Measurements from ENCODE around the gene TRPC1.

Gene TRPC1

DNA sequence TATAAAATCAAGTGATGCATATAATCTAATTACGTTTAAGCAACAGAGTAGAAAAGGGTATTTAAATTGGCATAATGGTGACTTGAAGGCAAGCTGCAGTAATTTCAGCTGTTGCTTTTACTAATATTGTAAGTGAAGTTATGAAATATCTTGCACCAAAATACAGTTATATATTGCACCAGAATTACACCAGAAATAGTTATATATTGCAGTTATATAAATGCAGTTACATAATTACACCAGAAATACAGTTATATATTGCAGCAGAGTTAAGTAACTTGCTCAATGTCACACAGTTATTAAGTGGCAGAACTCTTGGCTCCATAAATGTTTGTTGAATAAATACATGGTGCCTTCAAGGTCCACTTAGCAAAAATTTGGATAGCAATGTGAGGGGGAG, 113.7 kb downstream of the TRPC1 start:
- in situ Hi-C loops (cut with MboI; ENCODE audit: low sequenced_read_pairs), result loop anchor here (25.0 kb wide), 1 partner anchor 150 kb away; no protein-coding TSS in a partner anchor

DNA sequence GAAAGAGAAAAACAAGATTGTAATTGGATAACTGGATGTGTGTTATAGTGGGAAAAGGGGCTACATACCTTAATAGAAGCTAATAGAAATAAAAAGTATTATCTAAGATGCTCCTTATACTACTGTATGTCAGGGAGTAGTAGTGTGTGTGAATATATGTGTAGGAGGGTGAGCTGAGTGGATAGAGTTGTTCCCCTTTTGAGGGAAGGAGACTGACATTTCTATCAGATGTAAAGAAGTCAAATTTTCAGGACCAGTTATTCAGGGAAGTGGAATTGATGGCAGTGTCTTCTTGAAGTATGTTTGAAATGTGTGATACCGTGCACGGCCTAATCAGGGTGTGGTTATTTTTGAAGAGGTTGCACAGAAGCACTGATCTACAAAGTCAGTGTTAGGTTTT, 116.0 kb downstream of the TRPC1 start:
- in situ Hi-C loops (cut with MboI; ENCODE audit: low sequenced_read_pairs), result loop anchor here (25.0 kb wide), 1 partner anchor 147 kb away; no protein-coding TSS in a partner anchor

DNA sequence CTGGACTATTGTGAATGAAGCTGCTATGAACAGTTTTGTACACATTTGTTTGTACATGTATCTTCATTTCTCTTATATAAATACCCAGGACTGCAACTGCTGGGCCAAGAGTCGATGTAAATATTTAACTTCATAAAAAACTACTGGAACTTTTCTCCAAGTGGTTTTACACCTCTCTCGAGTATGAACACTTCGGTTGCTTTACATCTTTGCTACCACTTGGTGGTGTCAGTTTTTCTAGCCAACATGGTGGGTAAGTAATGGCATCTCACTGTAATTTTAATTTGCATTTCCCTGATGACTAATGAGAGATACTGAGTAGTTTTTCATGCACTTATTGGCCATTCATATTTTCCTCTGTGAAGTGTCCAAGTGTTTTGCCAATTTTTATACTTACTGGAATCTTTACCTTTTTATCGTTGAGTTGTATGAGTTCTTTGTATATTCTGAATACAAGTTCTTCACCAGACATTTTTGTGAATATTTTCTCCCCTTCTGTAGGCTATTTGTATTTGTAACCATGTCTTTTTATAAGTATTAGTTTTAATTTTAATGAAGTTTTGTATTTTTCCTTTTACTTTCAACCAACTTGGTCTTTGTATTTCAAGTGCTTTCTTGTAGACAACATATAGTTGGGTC, 120.6 kb downstream of the TRPC1 start:
- in situ Hi-C loops (cut with MboI; ENCODE audit: low sequenced_read_pairs), result loop anchor here (25.0 kb wide), 1 partner anchor 143 kb away; no protein-coding TSS in a partner anchor

DNA sequence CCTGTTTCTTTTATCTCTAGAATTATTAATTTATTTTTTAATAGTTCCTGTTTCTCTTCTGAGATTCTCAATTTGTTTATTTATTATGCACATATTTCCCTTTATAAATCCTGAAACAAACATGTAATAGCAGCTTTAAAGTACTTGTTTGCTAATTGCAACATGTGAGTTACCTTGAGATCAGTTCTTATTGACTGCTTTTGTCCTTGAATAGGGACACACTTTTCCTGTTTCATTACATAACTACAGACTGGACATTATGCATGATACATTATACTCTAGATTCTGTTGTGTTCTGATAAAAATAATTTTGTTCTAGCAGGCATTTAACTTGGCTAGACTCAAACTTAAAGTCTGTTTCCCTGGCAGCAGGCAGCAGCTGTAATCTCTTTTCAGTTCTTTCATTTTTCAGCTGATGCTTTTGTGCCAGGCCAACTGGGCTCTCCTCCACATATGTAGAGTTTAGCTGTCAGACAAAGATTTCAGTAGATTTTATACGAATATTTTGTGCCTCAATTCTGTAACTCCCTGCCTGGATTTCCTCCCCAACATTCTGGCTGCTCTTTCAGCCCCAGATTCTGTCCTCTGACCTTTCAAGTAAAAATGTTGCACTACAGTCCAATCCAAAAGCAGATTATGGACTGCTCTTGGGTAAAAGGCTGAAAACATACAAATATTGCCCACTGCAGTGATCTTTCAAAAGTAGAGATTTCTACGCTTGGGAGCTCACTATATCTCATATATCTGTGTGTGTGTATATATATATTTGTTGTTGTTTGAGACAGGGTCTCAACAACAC, 123.1 kb downstream of the TRPC1 start:
- in situ Hi-C loops (cut with MboI; ENCODE audit: low sequenced_read_pairs), result loop anchor here (25.0 kb wide), 1 partner anchor 140 kb away; no protein-coding TSS in a partner anchor

DNA sequence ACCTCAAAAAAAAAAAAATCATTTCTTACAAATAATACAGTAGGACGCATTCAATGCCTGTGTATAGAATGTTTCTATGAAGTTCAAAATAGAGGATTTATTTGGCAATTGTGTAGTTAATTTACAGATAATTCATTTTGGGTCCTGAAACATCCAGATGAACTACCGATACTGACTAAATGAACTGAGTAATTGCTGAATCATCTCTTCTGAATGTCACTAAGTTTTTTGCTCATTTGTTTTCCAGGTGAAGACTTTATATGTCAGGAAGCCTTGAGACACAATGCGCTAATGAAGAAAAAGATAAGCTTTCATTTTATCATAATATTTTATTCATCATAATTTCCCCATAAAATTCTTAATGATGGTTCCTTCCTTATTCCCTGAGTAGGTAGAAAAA, 125.3 kb downstream of the TRPC1 start:
- in situ Hi-C loops (cut with MboI; ENCODE audit: low sequenced_read_pairs), result loop anchor here (25.0 kb wide), 1 partner anchor 138 kb away; no protein-coding TSS in a partner anchor

DNA sequence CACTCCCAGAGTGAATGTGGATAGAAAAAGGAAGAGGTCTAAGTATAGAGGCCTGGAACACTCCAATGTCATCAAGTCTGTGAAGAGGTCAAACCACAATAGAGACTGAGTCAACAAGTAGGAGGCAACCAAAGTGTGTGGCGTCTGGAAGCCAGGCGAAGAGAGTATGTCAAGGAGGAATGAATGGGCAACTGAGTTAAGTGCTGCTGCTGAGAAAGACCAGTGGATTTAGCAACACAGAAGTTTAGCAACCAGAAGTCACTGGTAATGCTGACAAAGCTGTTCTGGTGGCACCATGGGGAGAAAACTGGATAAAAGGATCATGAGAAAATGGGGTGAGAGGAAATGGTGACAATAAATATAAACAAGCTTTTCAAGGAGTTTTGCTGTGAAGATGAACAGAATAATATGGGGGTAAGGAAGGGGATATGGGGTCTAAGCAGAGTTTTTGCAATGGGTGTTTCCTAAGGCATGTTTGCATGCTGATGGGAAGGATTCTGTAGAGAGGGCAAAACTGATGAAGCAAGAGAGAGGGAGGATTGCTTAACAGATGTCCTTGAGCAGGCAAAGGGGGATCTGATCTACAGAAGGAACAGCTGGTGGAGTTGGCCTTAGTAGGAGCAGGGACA, 126.7 kb downstream of the TRPC1 start:
- in situ Hi-C loops (cut with MboI; ENCODE audit: low sequenced_read_pairs), result no loop called here

DNA sequence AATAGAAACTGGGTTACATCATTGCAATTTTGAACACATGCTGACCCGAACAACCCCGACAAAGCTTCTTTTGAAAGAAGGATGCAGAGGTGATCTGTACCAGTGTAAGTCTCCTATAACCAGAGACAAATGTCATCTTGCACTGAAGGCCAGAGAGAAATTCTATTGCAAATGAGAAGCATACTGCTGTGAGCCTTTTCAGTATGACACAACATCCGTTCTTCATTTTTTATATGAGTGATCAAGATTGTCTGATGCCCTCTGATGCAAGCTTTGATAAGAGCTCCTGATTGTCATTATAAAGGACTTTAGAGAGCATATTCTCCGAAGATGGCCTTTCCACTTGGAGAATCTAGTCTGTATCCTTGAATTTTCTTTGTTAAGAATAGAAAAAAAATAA, 128.2 kb downstream of the TRPC1 start:
- in situ Hi-C loops (cut with MboI; ENCODE audit: low sequenced_read_pairs), result no loop called here

DNA sequence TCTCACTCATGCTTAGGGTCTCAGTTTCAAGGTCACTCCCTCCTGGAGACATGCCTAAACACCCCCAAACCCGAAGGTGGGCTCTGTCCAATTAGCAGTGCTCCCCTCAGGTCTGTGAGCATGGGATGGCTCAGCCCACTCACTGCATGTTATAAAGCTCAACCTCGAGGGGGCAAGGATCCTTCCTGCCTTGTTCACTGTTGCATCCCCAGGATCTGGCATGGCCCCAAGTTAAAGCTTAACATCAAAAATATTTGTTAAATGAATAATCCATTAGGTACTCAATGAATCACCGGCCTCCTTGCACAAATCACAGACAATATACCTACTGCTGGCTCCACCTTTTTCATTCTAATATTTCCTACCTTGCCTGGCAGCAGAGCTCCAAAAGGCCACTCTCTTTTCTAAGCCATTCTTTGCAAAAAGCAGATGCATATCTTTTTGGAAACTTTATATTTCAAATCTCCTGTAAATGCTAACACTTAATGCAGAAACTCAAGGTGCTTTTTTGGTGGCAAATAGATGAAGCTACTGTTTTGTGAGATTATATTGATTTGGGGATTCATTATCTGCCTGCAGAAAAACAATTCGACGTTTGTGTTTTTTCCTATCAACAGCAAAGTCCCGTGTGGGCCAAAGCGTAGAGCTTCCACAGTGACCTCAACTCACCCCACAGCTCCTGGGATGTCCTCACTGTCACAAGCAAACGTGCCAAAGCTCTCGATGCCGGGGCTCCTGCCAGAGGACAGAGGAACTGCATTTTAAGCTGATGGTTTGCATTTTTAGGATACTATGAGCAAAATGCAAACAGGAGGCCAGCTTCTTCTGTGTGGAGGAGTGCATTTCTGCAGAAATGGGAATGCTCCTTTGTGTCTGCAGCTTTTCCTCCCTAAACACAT, 129.7 kb downstream of the TRPC1 start:
- in situ Hi-C loops (cut with MboI; ENCODE audit: low sequenced_read_pairs), result no loop called here

DNA sequence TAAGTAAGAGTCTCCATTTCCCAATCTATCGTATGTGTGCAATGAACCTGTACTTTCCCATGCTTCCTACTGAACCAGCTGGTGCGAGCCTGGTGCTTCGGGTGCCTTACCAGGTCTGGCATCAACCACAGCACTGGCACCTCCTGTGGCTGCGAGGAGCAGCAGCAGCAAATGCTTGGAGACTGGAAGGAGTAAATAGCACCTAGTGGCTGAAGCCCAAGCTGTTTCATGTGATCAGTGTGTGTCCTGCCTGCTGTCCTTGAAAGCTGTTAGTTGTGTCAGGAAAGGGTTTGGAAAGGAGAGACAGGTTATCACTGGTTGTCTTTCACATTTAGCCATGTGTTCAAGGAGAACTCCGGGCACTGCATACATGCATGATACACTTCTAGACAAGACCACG, 133.2 kb downstream of the TRPC1 start:
- in situ Hi-C loops (cut with MboI; ENCODE audit: low sequenced_read_pairs), result no loop called here
